HG03095 (cell line): ENCODE measurements around the gene ABCA7.
A peak's percentile ranks its signal among the peaks of the same experiment; 100 is the strongest.
"Not testable (repeated sequence)": the region's sequence is repeated elsewhere in the genome, so short reads cannot be mapped to it uniquely, and the experiment has no call there.

Source experiments
- ATAC-seq: cut with Tn5 transposase; IDR thresholded peaks from one replicate; pipeline ENCODE4 v1.9.1; 2021; ENCODE audit warnings: moderate library complexity; ENCODE audit not compliant: unreplicated experiment

The ABCA7 gene

DNA sequence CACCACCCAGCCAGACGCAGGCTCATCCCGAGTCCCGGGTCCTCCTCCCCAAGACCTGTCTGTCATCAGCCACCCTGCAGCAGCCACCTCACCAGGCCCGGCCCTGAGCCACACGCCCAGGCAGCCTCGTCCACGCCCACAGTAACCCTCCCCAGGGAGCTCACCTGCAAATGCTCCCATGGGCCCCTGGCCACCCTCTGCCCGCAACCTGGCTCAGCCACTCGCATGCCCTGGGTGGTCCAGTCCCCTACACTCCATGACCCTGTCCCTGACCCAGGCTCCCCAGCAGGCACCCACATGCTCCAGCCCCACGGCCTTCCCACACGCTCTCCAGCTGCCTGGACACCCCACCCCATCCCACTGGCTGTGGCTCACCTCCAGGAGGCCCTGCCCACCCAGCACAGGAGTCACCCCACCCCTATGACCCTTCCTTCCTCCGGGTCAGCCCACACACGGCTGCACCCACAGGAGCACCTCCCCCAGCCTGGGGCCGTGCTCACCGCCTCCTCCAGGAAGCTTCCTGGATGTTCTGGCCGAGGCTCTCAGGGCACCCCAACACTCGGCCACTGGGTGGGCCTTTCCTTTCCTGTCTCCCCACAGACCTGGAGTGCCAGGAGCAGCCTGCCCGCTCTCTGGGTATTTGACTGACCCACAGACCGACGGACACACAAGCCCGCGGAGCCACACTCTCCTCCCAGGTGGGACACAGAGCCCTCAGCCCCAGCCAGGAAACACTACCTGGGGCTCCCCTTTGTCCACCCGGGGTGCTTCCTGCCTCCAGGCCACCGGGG lies 22.6 kb upstream of the ABCA7 start:
- no peak for ATAC-seq

DNA sequence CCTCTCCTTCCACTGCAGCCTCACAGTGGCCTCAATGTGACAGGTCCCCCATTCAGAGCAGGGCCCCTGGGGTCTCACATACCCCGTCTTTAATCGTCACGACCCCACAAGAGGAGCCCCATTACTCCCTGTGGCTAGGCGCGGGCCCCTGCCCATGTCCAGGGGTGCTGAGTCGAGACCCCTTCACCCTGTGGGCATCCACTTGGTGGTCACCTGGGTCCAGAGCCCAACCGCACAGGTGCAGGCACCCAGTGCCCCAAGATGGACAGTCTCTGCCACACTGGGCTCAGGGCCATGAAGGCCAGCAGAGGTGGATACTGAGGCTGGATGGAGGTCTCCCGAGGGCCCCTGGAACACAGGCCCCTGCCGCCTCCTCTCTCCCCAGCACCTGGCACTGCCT lies 22.0 kb upstream of the ABCA7 start:
- ATAC-seq: no peak

DNA sequence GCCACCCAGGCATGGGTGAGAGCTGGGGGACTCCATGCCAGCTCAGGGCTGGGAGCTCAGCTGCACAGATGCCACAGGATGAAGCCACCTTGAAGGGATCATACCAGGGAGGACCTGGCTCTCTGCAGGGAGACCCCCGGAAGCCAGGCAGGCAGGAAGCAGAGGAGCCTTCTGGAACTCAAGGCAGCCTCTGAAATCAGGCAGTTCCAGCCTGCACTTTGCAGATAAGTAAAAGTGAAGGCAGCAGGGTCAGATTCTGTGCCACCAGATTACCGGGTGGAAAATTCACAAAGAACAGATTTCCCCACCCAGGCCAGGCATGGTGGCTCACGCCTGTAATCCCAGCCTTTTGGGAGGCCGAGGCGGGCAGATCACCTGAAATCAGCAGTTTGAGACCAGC lies 21.5 kb upstream of the ABCA7 start:
- ATAC-seq: no peak

- no peak for ATAC-seq
Observed at GRCh38 chr19:1018932-1019615, 20.8 kb upstream of the ABCA7 start.

- no peak for ATAC-seq
Observed at GRCh38 chr19:1019616-1019961, 20.3 kb upstream of the ABCA7 start.

- ATAC-seq: no peak
Observed at GRCh38 chr19:1019980-1020867, 19.7 kb upstream of the ABCA7 start.

DNA sequence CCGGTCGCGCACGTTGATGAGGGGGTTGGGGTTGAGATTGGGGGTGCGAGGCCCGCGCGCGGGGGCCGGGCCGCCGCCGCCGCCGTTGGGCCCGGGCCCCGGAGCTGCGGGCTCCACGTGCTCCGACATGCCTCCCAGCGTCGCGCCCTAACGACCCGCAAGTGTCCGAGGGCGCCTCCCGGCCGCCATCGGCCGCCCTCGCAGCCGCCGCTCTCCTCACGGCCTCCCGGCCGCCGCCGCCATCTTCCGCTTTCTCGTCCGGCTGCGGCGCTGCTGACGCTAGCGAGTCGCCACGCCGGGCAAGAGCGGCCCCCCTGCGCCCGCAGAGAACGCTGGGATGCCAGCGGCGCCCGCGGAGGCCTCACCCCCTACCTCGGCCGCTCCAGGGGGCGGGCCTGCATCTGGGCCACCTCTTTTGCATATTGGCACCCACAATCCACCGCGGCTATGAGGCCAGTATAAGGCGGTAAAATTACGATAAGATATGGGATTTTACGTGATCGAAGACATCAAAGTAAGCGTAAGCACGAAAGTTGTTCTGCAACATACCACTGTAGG lies 19.0 kb upstream of the ABCA7 start, which contains the start of gene TMEM259:
TSS of gene TMEM259 (minus strand) at position 256 of the 558 bp plus-strand sequence. CDS start at position 129, 127 bp downstream.
- ATAC-seq: peak; percentile 55

GRCh38 chr19:1023883-1024188 lies 16.1 kb upstream of the ABCA7 start:
- ATAC-seq: not testable (repeated sequence)

DNA sequence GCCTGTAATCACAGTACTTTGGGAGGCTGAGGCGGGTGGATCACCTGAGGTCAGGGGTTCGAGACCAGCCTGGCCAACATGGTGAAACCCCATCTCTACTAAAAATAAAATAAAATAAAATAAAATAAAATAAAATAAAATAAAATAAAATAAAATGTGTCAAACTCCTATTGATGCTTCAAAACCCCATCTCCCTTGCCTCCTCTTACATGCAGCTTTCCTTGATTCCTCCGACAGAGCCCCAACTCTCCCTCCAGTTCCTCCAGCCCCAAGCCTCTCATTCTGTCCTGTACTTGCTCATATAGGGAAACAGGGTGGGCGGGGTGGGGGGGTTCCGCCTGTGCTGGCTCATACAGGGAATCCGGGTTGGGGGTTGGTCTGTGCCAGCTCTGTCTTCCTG lies 14.8 kb upstream of the ABCA7 start:
- ATAC-seq: not testable (repeated sequence)

- ATAC-seq: no peak
Observed at GRCh38 chr19:1025960-1026782, 13.7 kb upstream of the ABCA7 start, which contains the start of gene CNN2. Gene CNN2 (plus strand): TSS chr19:1026608. CDS start chr19:1026662, 54 bp downstream.

- ATAC-seq: no peak
Observed at GRCh38 chr19:1026783-1027649, 12.9 kb upstream of the ABCA7 start.

DNA sequence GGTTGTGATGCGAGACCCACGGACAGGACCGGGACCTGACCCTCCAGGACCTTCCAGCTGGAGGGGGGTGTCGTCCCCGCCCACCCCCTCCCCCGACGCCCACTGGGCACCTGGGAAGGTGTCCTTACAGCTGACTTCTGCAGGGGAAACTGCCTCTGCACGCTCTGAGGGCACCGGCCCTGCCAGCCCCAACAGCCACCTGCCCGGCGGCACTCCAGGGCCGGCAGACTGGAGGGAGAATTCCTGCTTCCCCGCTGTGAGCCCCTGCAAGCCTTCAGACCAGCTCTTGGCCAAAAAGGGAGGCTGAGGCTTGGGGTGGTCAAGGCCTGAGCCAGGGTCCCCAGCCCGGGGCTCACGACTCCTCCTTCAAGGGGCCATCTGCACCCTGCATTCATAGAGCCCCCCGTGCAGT lies 12.3 kb upstream of the ABCA7 start:
- ATAC-seq: no peak

DNA sequence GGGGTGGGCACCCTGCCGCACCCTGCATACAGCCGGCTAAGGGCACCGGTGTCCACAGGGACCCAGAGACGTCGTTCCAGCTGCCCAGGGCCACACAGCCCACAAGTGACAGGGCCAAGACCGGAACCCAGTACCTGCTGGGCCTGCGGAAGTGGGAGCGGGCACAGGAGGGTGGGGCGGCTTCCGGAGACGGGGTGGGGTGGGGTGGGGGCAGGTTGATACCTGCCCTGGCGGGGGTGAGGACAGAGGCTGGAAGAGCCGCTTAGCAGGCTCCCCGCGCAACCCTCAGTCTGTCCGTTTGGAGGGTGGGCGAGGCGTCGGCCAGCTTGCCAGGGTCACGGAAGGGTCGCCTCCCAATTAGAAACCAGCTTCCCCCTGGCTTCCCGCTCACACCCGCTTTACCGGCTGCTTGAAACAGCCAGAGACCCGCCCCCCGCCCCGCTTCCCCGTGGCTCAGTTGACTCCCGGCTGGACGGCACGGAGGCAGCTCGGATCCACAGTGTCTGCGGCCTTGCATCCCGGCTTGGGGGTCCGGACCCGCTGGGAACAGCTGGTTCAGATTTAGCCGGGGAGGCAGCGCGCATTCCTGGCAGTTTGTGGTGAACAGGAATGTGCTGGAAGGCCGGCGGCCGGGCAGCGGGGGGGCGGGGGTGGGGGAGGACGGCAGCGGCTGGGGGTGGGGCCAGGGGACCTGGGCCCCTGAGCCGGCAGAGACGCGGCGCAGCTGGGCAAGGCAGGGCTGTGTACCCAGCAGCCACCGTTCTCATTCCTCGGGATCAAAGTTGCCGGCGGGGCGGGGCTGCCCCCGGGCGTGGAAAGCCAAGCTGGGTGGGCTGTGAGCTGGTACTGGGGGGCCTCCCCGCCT lies 11.6 kb upstream of the ABCA7 start:
- no peak for ATAC-seq

GRCh38 chr19:1032264-1032867 lies 7.5 kb upstream of the ABCA7 start:
- ATAC-seq: no peak

GRCh38 chr19:1035998-1036621 lies 3.8 kb upstream of the ABCA7 start:
- ATAC-seq: no peak

DNA sequence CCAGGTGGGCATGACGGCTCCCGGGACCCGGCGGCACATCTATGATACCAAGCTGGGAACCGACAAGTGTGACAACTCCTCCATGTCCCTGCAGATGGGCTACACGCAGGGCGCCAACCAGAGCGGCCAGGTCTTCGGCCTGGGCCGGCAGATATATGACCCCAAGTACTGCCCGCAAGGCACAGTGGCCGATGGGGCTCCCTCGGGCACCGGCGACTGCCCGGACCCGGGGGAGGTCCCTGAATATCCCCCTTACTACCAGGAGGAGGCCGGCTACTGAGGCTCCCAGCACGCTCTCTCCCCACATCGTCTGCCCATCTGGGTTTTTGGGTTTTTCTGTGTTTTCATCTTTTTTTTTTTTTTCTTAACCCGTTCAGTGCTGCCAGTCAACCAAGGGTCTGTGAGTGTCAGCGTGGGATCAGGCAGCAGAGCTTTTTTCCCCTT lies 2.3 kb upstream of the ABCA7 start:
- no peak for ATAC-seq

- no peak for ATAC-seq
Observed at GRCh38 chr19:1038978-1039645, 795 bp upstream of the ABCA7 start.
